ENCODE results near the gene SNCB.

SNCB gene

GRCh38 chr5:176660860-176661641 is 30.7 kb upstream of the SNCB start:
- DNase-seq (ENCODE audit: low read depth, low spot score) = peak; percentile 70

- no peak for DNase-seq (ENCODE audit: low read depth, low spot score)
Measured at GRCh38 chr5:176660530-176660859, 30.2 kb upstream of the SNCB start.

GRCh38 chr5:176659860-176660461 is 29.6 kb upstream of the SNCB start:
- DNase-seq (ENCODE audit: low read depth, low spot score) = no peak

- DNase-seq (ENCODE audit: low read depth, low spot score) = no peak
Measured at GRCh38 chr5:176659512-176659839, 29.1 kb upstream of the SNCB start.

GRCh38 chr5:176658817-176659511 is 28.6 kb upstream of the SNCB start:
- DNase-seq (ENCODE audit: low read depth, low spot score) = no peak

GRCh38 chr5:176658007-176658599 is 27.8 kb upstream of the SNCB start:
- peak; percentile 56 for DNase-seq (ENCODE audit: low read depth, low spot score)

GRCh38 chr5:176656467-176656990 is 26.2 kb upstream of the SNCB start:
- no peak for DNase-seq (ENCODE audit: low read depth, low spot score)

- no peak for DNase-seq (ENCODE audit: low read depth, low spot score)
Measured at GRCh38 chr5:176654856-176655255, 24.5 kb upstream of the SNCB start.

GRCh38 chr5:176653401-176654385 is 23.4 kb upstream of the SNCB start:
- DNase-seq (ENCODE audit: low read depth, low spot score) = no peak

GRCh38 chr5:176652136-176652535 is 21.8 kb upstream of the SNCB start:
- DNase-seq (ENCODE audit: low read depth, low spot score) = no peak

GRCh38 chr5:176651472-176651980 is 21.2 kb upstream of the SNCB start:
- DNase-seq (ENCODE audit: low read depth, low spot score) = no peak

- no peak for DNase-seq (ENCODE audit: low read depth, low spot score)
Measured at GRCh38 chr5:176650354-176650884, 20.1 kb upstream of the SNCB start.

- DNase-seq (ENCODE audit: low read depth, low spot score) = no peak
Measured at GRCh38 chr5:176648474-176649194, 18.3 kb upstream of the SNCB start.

GRCh38 chr5:176647843-176648473 is 17.6 kb upstream of the SNCB start:
- no peak for DNase-seq (ENCODE audit: low read depth, low spot score)

- DNase-seq (ENCODE audit: low read depth, low spot score) = peak; percentile 68
Measured at GRCh38 chr5:176647030-176647842, 16.9 kb upstream of the SNCB start, which contains the start of gene TSPAN17. TSS of gene TSPAN17 (plus strand) at chr5:176647484. CDS start at chr5:176647616, 132 bp downstream.

GRCh38 chr5:176646707-176647029 is 16.3 kb upstream of the SNCB start:
- no peak for DNase-seq (ENCODE audit: low read depth, low spot score)

GRCh38 chr5:176646049-176646706 is 15.8 kb upstream of the SNCB start:
- DNase-seq (ENCODE audit: low read depth, low spot score) = no peak
